HG02840 (cell line): ENCODE measurements around the gene OR10AD1.
"Not testable (repeated sequence)": the region's sequence is repeated elsewhere in the genome, so short reads cannot be mapped to it uniquely, and the experiment has no call there.

Experiments used
- ATAC-seq: cut with Tn5 transposase; IDR thresholded peaks from one replicate; pipeline ENCODE4 v1.9.1; 2021; ENCODE audit warnings: mild to moderate bottlenecking, moderate library complexity, moderate number of reproducible peaks; ENCODE audit not compliant: unreplicated experiment, low FRiP score

OR10AD1 gene

DNA sequence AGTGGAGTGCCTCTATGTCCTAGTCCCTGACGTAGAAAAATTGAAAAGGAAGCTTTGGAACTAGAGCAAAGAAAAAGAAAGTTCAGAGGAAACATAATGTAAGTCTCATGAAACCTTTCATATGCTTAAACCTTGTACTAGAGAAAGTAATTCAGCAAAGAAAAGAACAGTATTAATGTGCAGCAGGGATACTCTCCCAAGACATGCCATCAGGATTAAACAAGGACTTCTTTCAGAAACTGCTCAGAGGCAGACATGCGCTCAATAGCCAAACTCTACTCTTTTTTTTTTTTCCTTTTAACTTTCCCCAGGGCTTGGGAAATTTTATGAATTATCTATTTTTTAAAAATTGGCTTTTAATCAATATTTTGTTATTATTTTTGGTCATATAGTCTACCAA lies 38.6 kb downstream of the OR10AD1 start:
- no peak for ATAC-seq

DNA sequence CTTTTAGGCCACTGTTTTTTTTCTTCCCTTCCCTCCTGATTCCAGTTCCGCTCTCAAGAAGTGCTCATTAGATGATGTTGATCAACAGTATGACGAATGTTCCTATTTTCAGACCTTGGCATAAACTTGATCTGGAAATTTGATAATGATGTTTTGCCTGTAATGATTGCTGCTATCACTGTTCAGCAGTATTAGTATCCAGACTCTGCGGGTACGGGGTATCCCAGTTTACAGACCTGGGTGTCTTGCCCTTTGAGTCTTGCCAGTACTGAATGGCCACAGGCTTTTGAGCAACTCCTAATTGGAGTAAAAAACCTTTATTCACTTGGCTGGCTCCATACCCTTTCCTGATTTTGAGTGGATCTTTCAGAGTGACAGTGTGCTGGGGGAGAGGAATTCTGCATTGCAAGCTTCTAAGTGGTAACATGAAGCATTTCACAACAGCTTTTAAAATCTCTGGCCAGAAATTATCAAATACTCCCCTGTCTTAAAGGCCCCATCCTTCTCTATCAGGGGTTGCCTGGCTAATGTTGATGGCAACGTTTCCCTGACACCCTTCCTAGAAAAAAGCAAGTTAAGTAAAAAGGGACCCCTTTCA lies 39.8 kb downstream of the OR10AD1 start:
- no peak for ATAC-seq

DNA sequence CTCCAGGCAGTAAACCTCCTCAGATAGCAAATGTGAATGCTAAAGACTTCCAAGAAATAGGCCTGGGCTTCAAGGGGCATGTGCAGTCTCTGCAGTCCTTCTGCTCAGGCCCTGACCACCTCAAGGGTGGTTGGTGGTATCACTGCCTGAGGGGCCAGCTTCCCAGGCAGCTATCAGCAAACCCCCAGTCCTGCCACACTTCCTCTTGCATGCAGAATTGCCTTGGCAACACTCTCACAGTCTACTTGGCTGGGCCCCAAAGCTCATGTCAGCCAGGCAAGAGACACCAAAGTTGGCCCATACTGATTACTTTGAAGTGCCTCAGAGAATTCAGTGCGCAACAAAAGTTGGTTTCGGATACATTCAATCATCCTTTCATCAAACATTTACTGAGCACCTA lies 42.3 kb downstream of the OR10AD1 start:
- ATAC-seq: no peak

DNA sequence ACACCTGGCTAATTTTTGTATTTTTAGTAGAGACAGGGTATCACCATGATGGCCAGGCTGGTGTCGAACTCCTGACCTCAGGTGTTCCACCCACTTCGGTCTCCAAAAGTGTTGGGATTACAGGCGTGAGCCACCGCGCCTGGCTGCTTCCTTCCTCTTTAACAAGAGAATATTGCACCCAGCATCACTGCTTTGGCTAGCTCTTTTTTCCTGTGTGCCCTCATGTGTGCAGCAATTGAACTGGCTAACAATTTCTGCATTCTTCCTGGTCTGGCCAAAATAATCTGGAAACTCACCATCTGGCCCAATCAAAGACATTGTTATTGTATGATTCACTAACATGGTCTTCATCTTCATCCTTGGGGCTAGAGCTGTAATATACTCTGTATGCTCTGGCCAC lies 43.0 kb downstream of the OR10AD1 start:
- no peak for ATAC-seq

DNA sequence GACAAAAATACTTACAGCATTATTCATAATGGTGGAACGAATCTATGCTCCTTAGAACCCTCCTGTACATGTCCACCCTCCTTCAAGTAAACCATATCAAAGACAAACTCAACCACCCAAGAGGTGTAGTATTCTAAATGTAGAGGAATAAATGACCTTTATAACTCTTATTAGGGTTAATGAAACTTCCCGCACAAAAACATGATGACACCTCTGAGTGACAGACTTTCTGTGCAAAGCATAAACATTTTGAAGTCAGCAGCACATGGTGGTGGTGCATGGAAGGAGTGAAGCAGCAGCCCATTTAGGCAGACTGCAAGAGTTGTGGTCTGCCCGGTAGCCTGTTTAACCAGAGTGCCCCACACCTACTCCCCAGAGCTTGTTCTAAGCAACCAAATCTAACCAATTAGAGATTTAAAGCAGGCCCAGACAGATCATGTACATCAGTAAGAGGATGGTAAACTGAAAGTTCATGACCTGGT lies 45.2 kb downstream of the OR10AD1 start:
- ATAC-seq: peak; percentile 2

DNA sequence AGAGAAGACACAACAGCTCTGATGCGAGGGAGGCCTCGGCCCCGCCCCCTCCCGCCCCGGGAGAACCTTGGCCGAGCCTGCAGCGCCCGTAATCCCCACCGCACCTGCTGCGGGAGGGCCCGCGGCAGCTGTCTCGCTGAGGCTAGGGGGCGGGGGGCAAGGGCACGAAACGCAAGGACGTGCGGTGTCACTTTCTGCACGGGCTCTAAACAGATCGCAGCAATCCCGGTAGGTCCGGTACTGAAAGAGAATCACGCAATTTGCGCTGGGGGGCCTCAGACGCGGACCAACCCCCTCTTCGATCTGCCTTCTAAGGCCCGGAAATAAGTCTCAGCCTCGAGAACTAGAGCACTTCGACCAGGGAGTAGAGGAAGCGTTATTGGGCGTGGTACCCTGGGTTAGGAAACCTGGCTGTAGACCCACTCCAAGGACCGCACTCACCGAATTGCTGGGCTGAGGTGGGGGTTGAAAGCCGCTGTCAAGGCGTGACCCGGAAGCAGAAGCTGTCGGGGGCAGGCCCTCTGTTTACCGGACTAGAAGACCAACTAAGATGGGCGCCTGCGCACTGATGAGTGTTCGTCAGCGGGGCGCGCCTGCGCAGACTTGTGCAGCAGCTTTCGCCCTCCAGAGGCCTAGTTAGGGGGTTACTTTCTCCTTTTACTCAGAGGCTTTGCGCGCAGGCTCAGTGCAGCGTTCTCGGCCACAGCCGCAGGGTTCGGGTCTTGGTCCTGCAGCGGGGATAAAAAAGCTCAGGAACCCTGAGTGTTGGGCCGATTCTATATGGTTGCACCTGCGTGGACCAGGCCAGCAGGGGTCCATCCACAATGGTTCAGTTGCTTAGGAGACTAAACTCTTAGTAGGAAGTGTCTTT lies 45.8 kb downstream of the OR10AD1 start, which contains the start of gene ASB8:
Gene ASB8, minus strand, starts transcription at position 498 of the 871 bp plus-strand sequence. CDS start 4,019 bp downstream, outside the sequence.
- ATAC-seq: peak; percentile 95

DNA sequence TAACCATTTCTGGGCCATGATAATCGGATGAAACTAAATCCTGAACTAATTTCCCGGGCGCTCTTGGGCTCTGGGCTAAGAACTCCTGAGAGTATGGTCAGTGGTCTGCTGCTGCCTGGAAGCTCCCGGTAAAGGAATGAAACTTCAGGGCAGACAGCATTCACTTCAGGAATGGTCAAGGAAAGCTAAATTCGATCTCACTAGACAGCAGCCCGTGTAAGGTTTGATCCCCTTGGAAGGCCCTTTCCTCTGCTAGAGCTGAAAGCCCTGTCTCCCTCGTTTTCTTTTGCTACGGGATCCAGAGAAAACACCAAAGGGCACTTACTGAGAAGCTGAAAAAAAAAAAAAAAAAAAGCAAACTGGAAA lies 46.5 kb downstream of the OR10AD1 start:
- ATAC-seq: no peak

DNA sequence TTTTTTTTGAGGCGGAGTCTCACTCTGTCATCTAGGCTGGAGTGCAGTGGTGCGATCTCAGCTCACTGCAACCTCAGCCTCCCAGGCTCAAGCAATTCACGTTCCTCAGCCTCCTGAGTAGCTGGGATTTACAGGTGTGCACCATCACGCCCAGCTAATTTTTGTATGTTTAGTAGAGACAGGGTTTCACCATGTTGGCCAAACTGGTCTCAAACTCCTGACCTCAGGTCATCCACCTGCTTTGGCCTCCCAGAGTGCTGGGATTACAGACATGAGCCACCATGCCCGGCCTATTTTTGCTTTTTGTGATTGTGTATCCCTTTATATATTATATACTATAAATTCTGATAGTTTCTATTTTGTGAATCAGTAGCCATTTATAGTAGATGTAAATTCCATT lies 47.3 kb downstream of the OR10AD1 start:
- ATAC-seq: not testable (repeated sequence)
